Umbilical cord (tissue), 2 donors: Measurements from ENCODE around the gene PML. TPM values are rescaled to one million over a fixed set of nuclear protein-coding genes. Genes with fewer than 3 reads are reported as not detected.
A peak's percentile ranks its signal among the peaks of the same experiment; 100 is the strongest.
"Not testable (repeated sequence)": the region's sequence is repeated elsewhere in the genome, so short reads cannot be mapped to it uniquely, and the experiment has no call there.

Source experiments
- DNase-seq: peaks from one replicate; pipeline ENCODE4 v3.0.0-alpha.2; 2015; ENCODE audit warnings: low spot score
- total RNA-seq: library from RNA; depleted of rRNA; stranded (reverse); fragments of >200 nt; gene quantifications from one replicate; pipeline ENCODE4 v1.2.3, GENCODE V29; 2014; ENCODE audit warnings: low replicate concordance; ENCODE audit not compliant: insufficient read depth

Gene PML
- total RNA-seq, 1 donor from 2014 or later = 20.9 TPM

- DNase-seq = no peak
These were observed 42.9 kb downstream of the PML start for GRCh38 chr15:74037171-74038117.

- peak; percentile 97 for DNase-seq
These were observed 44.5 kb downstream of the PML start for GRCh38 chr15:74038707-74039655.

GRCh38 chr15:74039656-74040010 is 45.1 kb downstream of the PML start:
- no peak for DNase-seq

GRCh38 chr15:74040109-74040850 is 45.8 kb downstream of the PML start:
- DNase-seq = peak; percentile 89

GRCh38 chr15:74041311-74041756 is 46.8 kb downstream of the PML start:
- DNase-seq = peak; percentile 93

- DNase-seq = no peak
These were observed 47.4 kb downstream of the PML start for GRCh38 chr15:74041777-74042435.

- no peak for DNase-seq
These were observed 48.3 kb downstream of the PML start for GRCh38 chr15:74042603-74043424.

GRCh38 chr15:74043425-74044266 is 49.1 kb downstream of the PML start:
- no peak for DNase-seq

- DNase-seq = no peak
These were observed 50.0 kb downstream of the PML start for GRCh38 chr15:74044267-74045110.

- no peak for DNase-seq
These were observed 50.7 kb downstream of the PML start for GRCh38 chr15:74045184-74045583.

GRCh38 chr15:74045636-74046274 is 51.2 kb downstream of the PML start:
- no peak for DNase-seq

GRCh38 chr15:74046275-74046674 is 51.8 kb downstream of the PML start:
- DNase-seq = no peak

GRCh38 chr15:74050127-74050526 is 55.6 kb downstream of the PML start:
- no peak for DNase-seq

- peak; percentile 58 for DNase-seq
These were observed 56.2 kb downstream of the PML start for GRCh38 chr15:74050556-74051234.

- DNase-seq = not testable (repeated sequence)
These were observed 58.0 kb downstream of the PML start for GRCh38 chr15:74052271-74053260.

- DNase-seq = no peak
These were observed 59.0 kb downstream of the PML start for GRCh38 chr15:74053517-74053916.
